Stomach smooth muscle (tissue), 2 donors: ENCODE data around the gene FLRT1.

Experiments used
- H3K27ac ChIP-seq: one replicate; pipeline ENCODE4 v1.7.0; 2013; ENCODE audit warnings: mild to moderate bottlenecking, low read length, inconsistent platforms
- H3K27me3 ChIP-seq, 2 donors: one replicate each; pipeline ENCODE4 v1.7.0; 2013; ENCODE audit warnings: low read length in 2 of 2; ENCODE audit not compliant: insufficient read depth in 2 of 2, control insufficient read depth in 1 of 2
- H3K36me3 ChIP-seq, 2 donors: one replicate each; pipeline ENCODE4 v1.7.0; 2013; ENCODE audit warnings: low read length in 2 of 2; ENCODE audit not compliant: control insufficient read depth in 2 of 2, insufficient read depth in 2 of 2
- H3K4me1 ChIP-seq: one replicate; pipeline ENCODE4 v1.7.0; 2013; ENCODE audit warnings: low read length; ENCODE audit not compliant: control insufficient read depth, insufficient read depth
- H3K4me3 ChIP-seq, 2 donors: one replicate each; pipeline ENCODE4 v1.7.0; 2013; ENCODE audit warnings: low read length in 2 of 2
- H3K9ac ChIP-seq, 2 donors: one replicate each; pipeline ENCODE4 v1.7.0; 2013; ENCODE audit warnings: low read length in 2 of 2, mild to moderate bottlenecking in 1 of 2
- H3K9me3 ChIP-seq, 2 donors: one replicate each; pipeline ENCODE4 v1.7.0; 2013; ENCODE audit warnings: low read length in 2 of 2; ENCODE audit not compliant: control insufficient read depth in 2 of 2
- donor health status: healthy.
- donor health status: Pancreatic carcinoma.

The FLRT1 gene, protein sequence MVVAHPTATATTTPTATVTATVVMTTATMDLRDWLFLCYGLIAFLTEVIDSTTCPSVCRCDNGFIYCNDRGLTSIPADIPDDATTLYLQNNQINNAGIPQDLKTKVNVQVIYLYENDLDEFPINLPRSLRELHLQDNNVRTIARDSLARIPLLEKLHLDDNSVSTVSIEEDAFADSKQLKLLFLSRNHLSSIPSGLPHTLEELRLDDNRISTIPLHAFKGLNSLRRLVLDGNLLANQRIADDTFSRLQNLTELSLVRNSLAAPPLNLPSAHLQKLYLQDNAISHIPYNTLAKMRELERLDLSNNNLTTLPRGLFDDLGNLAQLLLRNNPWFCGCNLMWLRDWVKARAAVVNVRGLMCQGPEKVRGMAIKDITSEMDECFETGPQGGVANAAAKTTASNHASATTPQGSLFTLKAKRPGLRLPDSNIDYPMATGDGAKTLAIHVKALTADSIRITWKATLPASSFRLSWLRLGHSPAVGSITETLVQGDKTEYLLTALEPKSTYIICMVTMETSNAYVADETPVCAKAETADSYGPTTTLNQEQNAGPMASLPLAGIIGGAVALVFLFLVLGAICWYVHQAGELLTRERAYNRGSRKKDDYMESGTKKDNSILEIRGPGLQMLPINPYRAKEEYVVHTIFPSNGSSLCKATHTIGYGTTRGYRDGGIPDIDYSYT

GRCh38 chr11:64035576-64035975 lies at the start of gene FLRT1:
TSS of gene FLRT1 (plus strand) at chr11:64035931. CDS start at chr11:64116268, 80,337 bp downstream.
- peak within 1 kb of the TSS; percentile 53 to 74 for H3K4me3 ChIP-seq
- H3K27ac ChIP-seq, result peak within 1 kb of the TSS; percentile 53
- no peaks in the 10 kb centered on the region for H3K36me3 ChIP-seq
- peak within 1 kb of the TSS; percentile 21 to 51 for H3K9ac ChIP-seq
- peaks cover 20% of the 10 kb centered on the region for H3K4me1 ChIP-seq
- H3K9me3 ChIP-seq, result no peaks in the 10 kb centered on the region
- no peaks in the 10 kb centered on the region for H3K27me3 ChIP-seq

GRCh38 chr11:63986156-63986931 lies 49.4 kb upstream of the FLRT1 start, which contains the start of gene OTUB1:
TSS of gene OTUB1 (plus strand) at chr11:63986438. CDS start at chr11:63986457, 19 bp downstream.
- H3K9ac ChIP-seq, result peak within 1 kb of the TSS; percentile 84 to 86
- no peaks in the 10 kb centered on the region for H3K9me3 ChIP-seq
- peak within 1 kb of the TSS; percentile 60 for H3K27ac ChIP-seq
- peaks cover 9 to 12% of the 10 kb centered on the region in 2 donors for H3K36me3 ChIP-seq
- H3K4me1 ChIP-seq, result peaks cover 24% of the 10 kb centered on the region
- peak within 1 kb of the TSS; percentile 69 to 92 for H3K4me3 ChIP-seq
- no peaks in the 10 kb centered on the region for H3K27me3 ChIP-seq

DNA sequence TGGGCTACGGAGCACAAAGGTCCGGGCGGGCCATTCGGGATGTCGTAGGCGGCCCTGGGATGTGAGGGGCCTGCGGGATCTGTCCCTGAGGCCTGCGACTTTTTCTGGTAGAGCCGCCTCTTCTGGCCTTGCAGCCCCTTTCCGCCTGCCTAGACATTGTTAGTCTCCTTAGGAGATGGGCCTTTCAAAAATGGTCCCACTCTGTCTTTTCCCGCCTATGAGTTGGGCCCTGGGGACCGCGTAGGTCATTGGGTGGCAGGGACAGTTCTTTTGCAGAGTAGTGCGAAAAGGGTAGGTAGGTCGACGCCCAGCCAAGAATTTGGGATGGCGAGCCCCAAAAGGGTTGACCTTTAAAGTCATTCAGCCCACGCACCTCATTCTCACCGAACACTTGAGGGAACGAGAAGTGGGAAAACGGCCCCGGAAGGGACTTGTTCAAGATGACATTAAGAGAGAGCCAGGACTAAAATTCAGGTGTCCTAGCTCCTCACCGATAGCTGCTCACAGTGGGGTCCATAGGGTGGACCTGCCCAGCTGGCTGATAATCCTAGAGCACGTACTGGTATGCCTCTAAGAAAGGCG lies 48.7 kb upstream of the FLRT1 start:
- Histone ChIP-seq H3K27me3 (no peaks in the 10 kb centered on the region), H3K27ac (peak overlapping the region; percentile 60), H3K4me1 (peaks cover 22% of the 10 kb centered on the region), H3K9me3 (no peaks in the 10 kb centered on the region), H3K36me3 (peaks cover 9 to 15% of the 10 kb centered on the region in 2 donors), H3K9ac (peak overlapping the region; percentile 84 to 86), H3K4me3 (peak overlapping the region; percentile 69 to 92)

GRCh38 chr11:63991558-63991957 lies 44.2 kb upstream of the FLRT1 start:
- no peak overlapping the region for H3K4me3 ChIP-seq
- H3K27ac ChIP-seq, result no peak overlapping the region
- no peak overlapping the region for H3K9ac ChIP-seq
- H3K9me3 ChIP-seq, result no peaks in the 10 kb centered on the region
- H3K36me3 ChIP-seq, result peaks cover 15 to 25% of the 10 kb centered on the region in 2 donors
- H3K4me1 ChIP-seq, result peaks cover 16% of the 10 kb centered on the region
- H3K27me3 ChIP-seq, result no peaks in the 10 kb centered on the region

DNA sequence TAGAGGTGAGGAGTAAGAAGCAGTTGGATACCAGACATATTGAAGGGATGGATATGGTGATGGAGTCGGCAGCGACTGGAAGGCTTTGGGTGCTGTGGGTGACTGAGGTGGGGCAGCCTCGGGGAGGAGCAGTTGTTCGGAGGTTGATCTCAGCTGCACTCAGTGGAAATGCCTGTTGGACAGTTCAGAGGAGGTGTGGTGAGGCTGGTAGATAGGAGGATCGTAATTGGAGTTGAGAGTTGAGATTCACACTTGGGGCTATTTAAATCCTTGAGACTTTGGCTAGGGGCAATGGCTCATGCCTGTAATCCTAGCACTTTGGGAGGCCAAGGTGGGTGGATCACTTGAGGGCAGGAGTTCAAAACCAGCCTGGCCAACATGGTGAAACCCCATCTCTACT lies 42.6 kb upstream of the FLRT1 start:
- H3K4me3 ChIP-seq, result no peak overlapping the region
- no peak overlapping the region for H3K9ac ChIP-seq
- H3K9me3 ChIP-seq, result no peaks in the 10 kb centered on the region
- H3K36me3 ChIP-seq, result peaks cover 22 to 33% of the 10 kb centered on the region in 2 donors
- H3K27me3 ChIP-seq, result no peaks in the 10 kb centered on the region
- no peak overlapping the region for H3K27ac ChIP-seq
- H3K4me1 ChIP-seq, result peaks cover 2% of the 10 kb centered on the region

GRCh38 chr11:63993993-63994392 lies 41.7 kb upstream of the FLRT1 start:
- no peaks in the 10 kb centered on the region for H3K27me3 ChIP-seq
- H3K9me3 ChIP-seq, result no peaks in the 10 kb centered on the region
- no peaks in the 10 kb centered on the region for H3K4me1 ChIP-seq
- peaks cover 18 to 30% of the 10 kb centered on the region in 2 donors for H3K36me3 ChIP-seq
- no peak overlapping the region for H3K9ac ChIP-seq
- no peak overlapping the region for H3K4me3 ChIP-seq
- H3K27ac ChIP-seq, result no peak overlapping the region

DNA sequence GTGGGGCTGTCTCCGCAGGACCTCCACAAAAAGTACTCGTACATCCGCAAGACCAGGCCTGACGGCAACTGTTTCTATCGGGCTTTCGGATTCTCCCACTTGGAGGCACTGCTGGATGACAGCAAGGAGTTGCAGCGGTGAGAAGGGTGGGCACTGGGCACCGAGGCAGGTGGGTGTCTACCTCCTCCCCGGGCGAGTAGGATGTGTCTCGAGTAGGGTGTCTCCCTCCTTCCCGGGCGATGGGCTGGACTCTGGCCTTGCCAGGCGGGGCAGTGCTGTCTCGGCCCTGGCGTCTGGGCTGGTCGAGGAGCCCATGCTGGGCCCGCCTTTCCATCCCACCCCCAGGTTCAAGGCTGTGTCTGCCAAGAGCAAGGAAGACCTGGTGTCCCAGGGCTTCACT lies 39.2 kb upstream of the FLRT1 start:
- no peak overlapping the region for H3K4me3 ChIP-seq
- H3K27me3 ChIP-seq, result no peaks in the 10 kb centered on the region
- no peak overlapping the region for H3K9ac ChIP-seq
- H3K36me3 ChIP-seq, result peaks cover 13 to 20% of the 10 kb centered on the region in 2 donors
- no peak overlapping the region for H3K27ac ChIP-seq
- H3K4me1 ChIP-seq, result peaks cover 18% of the 10 kb centered on the region
- H3K9me3 ChIP-seq, result no peaks in the 10 kb centered on the region

DNA sequence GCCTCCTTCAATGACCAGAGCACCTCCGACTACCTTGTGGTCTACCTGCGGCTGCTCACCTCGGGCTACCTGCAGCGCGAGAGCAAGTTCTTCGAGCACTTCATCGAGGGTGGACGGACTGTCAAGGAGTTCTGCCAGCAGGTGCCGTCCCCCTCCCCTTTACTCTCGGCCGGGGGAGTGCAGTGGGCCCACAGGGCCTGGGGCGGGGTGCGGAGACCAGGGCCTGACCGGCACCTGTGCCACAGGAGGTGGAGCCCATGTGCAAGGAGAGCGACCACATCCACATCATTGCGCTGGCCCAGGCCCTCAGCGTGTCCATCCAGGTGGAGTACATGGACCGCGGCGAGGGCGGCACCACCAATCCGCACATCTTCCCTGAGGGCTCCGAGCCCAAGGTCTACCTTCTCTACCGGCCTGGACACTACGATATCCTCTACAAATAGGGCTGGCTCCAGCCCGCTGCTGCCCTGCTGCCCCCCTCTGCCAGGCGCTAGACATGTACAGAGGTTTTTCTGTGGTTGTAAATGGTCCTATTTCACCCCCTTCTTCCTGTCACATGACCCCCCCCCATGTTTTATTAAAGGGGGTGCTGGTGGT lies 38.5 kb upstream of the FLRT1 start:
- Histone ChIP-seq H3K4me1 (peaks cover 23% of the 10 kb centered on the region), H3K36me3 (peaks cover 13 to 18% of the 10 kb centered on the region in 2 donors), H3K27me3 (no peaks in the 10 kb centered on the region), H3K27ac (no peak overlapping the region), H3K4me3 (no peak overlapping the region), H3K9ac (no peak overlapping the region), H3K9me3 (no peaks in the 10 kb centered on the region)

DNA sequence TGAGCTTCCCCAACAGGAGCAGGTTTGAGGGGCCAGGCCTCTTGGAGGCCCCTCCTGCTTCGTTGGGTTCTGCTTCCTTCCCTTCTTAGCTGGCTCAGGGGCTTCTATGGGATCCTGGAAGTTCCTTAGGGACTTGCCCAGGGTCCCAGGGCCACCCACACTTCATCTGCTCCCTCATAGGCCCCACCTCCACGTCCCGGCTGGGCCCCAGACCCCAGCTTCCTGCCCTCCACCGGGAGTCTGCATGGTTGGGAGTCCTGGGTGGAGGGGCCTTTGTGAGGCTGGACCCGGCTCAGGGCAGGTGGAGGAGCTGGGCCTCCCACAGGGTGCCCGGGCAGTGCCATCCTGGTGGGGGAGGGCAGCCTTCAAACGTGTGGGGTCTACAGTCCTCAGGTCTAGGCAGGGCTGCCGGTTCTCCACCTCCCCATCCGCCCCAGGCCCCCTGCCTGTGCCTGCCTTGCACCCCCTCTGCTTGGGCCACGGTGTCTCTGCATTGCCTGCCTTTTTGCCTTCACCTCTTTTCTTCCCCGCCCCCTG lies 37.9 kb upstream of the FLRT1 start:
- H3K9me3 ChIP-seq, result no peaks in the 10 kb centered on the region
- H3K27ac ChIP-seq, result no peak overlapping the region
- no peaks in the 10 kb centered on the region for H3K27me3 ChIP-seq
- no peak overlapping the region for H3K4me3 ChIP-seq
- no peak overlapping the region for H3K9ac ChIP-seq
- peaks cover 13 to 17% of the 10 kb centered on the region in 2 donors for H3K36me3 ChIP-seq
- peaks cover 25% of the 10 kb centered on the region for H3K4me1 ChIP-seq
